Stimulated activated CD4-positive, alpha-beta T cell treated with anti-CD3 and anti-CD28 coated beads, Interleukin-2, amount 100 ng/mL, for 48 hours (primary cell): ENCODE data around the gene TEX26.

Source experiments
- DNase-seq, 2 donors: peaks; one replicate each; pipeline ENCODE4 v3.0.0-alpha.2; 2020

Gene TEX26

DNA sequence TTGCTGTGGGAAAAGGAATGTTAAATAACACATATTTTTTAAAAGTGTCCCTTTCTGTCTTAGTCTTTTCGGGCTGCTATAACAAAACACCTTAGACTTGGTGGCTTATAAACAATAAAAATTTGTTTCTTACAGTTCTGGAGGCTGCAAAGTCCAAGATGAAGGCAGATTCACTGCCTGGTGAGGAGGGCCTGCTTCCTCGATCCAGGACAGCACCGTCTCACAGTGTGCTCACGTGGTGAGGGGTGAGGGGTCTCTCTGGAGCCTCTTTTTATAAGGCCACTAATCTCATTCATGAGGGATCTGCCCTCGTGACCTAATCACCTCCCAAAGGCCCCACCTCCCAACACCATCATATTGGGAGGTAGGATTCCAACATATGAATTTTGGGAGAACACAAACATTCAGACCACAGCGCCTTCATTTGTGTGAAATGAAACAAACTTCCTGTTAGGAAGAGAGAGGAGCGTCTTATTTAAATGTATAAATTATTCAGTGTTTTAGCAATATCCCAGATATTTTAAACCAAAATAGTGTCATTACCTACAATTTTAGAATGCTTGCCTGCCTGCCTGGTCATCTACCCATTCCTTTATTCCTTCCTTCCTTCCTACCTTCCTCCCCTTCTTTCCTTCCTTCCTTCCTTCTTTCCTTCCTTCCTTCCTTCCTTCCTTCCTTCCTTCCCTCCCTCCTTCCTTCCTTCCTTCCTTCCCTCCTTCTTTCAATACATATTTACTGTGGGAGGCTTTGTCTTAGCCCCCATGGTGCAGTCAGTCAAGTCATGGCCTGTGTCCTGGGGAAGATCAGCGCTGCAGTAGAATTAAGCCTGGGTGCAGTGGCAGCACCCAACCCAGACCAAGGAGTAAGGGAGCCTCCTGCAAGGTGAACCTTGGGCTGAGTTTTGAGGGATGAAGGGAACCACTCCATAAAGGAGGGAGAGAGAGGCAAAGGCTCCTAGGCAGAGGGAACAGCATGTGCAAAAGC lies 84.2 kb downstream of the TEX26 start:
- DNase-seq = no peak

DNA sequence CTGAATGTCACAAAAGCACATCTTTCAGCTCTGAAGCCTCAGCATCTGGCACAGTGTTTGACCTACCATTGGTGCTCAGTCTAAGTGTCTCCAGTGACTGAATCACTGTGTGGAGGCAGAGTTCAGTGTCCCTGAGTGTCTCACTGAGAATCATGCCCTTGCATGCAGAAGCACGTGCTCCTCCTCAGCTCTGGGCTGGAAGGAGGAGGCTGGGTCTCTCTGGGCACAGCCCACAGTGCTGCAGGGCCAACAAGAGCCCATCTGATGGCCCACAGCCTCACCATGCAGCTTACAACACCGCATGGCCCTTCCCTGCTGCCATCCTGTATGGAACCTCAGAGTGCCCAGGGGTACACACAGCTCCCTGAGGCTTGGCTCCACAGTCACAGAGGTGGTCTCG lies 86.1 kb downstream of the TEX26 start:
- no peak for DNase-seq

DNA sequence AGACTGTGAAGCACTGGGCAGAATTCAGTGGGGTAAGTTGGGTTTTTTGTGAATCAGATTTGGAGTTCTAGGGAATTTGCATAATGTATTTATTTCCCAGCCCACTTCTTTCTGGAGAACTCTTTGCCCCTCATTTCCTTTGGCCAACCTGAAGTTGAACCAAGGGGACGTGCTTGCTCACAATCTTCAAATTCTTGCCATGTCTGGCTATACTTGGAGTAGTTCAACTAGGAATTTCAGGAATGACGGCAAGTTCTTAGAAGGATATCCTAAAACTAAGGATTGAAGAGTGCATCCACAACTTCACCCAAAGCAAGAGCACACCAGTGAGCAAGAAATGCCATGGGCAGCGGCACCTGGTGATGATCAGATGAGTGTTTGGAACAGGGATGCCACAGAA lies 88.5 kb downstream of the TEX26 start:
- no peak for DNase-seq

DNA sequence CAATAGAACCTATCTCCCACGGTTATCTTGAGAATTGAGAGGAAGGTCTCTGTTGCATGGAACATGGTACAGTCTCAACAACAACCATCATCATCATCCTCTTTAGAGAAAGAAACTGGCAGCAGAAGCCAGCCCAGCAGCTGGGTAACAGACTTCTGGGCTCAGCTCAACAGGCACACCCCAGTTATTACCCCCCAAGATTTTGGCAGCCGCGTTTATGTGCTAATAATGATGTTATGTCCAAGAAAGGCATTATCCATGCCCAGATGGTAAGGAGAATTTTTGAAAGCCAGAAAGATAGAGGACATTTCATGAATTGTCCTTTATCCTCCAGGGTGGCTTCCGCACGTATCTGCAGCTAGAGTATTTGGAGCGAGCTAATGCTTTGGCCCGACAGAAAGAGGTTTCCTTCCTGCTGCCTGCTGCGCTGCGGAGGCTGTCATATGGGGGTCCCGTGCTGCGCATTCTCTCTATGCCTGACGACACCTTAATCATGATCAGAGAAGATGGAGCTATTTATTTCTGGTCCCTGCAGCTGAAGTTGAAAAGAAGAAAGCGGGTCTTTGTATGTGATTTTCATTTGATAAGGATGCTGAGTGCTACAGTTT lies 89.9 kb downstream of the TEX26 start:
- no peak for DNase-seq

DNA sequence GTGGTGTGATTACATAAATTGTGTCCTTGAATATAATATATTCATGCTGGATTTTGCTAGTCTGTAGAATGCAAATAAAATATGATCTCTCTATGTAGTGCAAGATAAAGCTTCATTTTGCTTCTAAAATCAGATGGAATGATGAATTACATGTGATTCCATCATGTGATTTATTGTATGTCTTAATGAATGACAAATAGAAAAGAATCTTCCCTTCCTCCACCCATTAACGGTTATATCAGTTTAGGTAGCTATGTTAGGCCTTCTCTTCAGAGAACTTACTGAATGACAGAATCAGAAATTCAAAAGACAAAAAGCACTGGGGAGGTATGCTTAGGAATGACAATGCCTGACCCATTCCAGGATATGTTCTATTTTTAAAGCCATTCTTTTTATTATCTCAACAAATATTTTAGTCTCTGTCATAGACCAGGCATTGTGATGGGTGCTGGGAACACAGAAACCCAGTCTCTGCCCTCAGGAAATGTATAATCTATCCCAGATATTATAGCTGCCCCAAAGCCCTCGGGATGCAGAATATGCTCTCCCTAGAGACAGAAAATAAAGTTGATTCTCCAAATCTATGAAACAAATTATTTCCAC lies 90.6 kb downstream of the TEX26 start:
- DNase-seq = no peak
